ENCODE data around the gene MMP12.
"Not testable (repeated sequence)": the region's sequence is repeated elsewhere in the genome, so short reads cannot be mapped to it uniquely, and the experiment has no call there.

MMP12 gene

GRCh38 chr11:102874852-102875251, at the start of gene MMP12:
TSS of gene MMP12 (minus strand) at chr11:102874982. CDS start at chr11:102874937, 45 bp downstream.
- DNase-seq: no peak

GRCh38 chr11:102921587-102922220, 46.9 kb upstream of the MMP12 start:
- DNase-seq: no peak

GRCh38 chr11:102920118-102920684, 45.4 kb upstream of the MMP12 start:
- no peak for DNase-seq

DNA sequence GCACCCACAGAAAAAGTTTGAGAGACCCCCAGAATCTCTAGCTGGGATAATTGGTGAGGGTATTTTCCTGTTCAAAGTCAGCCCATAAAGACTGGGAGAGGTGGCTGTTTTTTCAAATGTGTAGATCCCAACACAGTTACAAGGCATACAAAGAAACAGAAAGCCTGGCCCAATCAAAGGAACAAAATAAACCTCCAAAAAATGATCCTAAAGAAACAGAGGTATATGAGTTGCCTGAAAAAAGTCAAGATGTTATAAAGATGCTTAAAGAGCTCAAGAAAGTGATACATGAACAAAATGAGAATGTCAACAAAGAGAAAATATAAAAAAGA, 40.2 kb upstream of the MMP12 start:
- no peak for DNase-seq

- DNase-seq: no peak
Observed at GRCh38 chr11:102914238-102915043, 39.7 kb upstream of the MMP12 start.

DNA sequence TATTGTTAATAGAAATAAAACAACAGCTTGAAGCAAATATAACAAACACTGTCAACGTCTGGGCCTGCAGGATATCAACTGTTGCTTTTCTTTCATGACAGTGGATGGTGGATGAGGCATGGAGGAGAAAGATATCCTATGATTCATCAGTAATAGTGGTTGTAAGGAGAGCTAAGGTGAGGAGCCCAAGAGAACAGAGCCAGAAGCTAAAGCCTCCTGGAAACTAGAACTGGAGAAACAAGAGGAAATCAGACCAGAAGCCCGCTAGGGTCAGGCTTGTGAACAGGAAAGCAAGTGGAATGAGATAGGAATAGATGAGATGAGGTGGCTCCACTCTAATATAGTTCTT, 37.7 kb upstream of the MMP12 start:
- DNase-seq: no peak

DNA sequence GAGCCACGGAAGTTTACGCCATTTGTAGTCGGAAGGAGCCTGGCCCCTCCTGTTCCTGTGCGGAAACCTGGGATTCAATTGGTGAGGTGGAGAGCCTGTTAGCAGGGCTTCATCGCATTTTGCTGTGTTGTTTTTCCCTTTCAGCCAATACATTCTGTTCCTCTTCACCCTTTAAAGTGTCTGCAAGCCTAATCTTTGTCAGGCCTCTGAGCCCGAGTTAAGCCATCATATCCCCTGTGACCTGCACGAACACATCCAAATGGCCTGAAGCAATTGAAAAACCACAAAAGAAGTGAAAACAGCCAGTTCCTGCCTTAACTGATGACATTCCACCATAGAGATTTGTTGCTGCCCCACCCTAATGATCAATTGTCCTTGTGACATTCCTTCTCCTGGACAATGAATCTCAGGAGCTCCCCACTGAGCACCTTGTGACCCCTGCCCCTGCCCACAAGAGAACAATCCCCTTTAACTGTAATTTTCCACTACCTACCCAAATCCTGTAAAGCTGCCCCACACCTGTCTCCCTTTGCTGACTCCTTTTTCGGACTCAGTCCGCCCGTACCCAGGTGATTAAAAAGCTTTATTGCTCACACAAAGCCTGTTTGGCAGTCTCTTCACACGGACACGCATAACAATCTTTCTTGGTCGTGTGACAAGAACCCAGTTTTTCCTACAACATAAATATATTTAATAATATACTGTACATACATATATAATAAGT, 37.1 kb upstream of the MMP12 start:
- no peak for DNase-seq

- not testable (repeated sequence) for DNase-seq
Observed at GRCh38 chr11:102905848-102906247, 31.1 kb upstream of the MMP12 start.

DNA sequence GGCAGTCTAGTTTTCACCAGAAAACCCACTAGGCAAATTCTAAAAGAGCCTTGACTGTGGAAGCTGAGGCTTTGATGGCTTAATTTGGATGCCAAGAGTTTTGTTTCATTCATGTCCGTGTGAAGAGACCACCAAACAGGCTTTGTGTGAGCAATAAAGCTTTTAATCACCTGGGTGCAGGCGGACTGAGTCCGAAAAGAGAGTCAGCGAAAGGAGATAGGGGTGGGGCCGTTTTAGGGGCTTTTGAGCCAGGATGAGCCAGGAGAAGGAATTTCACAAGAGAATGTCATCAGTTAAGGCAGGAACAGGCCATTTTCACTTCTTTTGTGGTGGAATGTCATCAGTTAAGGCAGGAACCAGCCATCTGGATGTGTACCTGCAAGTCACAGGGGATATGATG, 29.1 kb upstream of the MMP12 start:
- not testable (repeated sequence) for DNase-seq

- no peak for DNase-seq
Observed at GRCh38 chr11:102900346-102900745, 25.6 kb upstream of the MMP12 start.

DNA sequence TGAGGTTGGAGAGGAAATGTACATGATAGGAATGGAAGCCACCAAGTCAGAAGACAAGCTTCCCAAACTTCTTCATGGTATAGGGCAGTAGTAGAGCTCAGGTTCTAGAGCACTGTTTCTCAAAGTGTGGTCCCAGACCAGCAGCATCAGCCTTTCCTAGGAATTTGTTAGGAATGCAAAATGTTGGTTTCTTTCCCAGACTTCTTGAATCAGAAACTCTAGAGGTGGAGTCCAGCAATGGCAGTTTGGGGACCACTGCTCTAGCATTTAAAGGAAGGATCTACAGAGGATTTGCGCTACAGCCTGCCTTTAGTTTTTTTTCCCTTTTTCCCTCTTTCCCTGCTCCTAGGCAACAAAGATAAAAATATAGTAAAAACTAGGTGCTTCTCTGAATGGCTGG, 17.0 kb upstream of the MMP12 start:
- DNase-seq: no peak

GRCh38 chr11:102886999-102887398, 12.2 kb upstream of the MMP12 start:
- no peak for DNase-seq

DNA sequence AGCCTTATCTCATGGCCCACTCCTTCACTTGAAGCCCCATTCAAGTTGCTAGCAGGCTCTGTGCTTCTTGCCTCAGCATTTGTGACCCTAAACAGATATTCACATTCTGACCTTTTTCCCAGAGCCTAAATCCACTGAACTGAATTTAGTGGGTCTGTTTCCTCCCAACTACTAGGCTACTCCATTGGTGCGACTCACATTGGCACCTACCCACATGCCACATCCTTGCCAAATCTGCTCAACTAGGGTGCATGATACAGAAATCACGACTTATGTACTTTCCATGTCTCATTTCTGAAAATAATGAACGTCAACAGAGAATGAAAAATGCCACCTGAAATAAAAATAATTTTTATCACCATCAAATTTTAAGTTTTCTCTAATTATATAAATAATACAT, 8.4 kb upstream of the MMP12 start:
- DNase-seq: no peak

DNA sequence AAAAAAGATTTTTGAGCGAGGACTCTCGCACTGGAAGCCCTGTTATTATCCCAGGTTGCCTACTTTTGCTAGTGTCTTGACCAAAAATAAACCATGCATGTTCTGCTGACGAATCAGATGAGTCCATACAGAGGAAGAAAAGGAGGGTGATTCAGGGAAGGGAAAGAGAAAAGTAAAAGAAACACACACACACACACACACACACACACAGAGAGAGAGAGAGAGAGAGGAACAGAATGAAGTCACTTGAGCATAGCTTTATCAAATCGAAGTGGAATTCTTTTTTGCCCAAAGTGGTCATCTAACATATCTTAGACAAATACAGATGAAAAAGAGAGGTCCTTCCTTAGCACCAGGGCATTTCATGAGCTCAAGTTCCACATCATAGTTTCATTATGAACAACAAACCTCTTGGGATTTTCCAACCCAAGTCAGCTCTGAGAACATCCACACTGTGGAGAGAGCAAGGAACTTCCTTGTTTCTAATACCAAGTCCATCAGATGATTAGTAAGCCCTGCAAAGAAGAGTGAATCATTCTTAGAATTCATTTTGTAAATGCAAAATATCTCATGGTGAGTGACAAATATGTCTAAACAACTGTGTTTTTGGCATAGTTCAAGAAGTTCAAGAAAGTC, 7.7 kb upstream of the MMP12 start:
- DNase-seq: no peak

GRCh38 chr11:102879801-102880200, 5.0 kb upstream of the MMP12 start:
- DNase-seq: no peak

DNA sequence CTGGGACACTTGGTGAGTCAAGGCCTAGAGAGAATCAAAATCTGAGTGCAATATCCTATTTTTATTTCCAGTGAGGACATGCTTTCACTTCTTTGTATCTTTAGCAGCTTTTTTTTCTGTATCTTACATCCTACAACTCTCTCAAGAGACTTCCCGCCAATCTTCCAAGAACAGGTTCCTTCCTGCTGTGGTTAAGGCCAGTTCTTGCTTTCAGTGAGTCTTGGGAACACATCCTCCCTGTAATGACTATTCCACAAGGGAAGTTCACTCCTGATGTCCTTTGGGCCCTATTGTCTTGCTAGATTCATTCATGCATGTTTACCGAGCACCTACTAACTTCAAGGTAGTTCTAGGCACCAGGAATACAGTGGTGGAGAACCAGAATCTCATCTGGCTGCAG, 3.8 kb upstream of the MMP12 start:
- no peak for DNase-seq

DNA sequence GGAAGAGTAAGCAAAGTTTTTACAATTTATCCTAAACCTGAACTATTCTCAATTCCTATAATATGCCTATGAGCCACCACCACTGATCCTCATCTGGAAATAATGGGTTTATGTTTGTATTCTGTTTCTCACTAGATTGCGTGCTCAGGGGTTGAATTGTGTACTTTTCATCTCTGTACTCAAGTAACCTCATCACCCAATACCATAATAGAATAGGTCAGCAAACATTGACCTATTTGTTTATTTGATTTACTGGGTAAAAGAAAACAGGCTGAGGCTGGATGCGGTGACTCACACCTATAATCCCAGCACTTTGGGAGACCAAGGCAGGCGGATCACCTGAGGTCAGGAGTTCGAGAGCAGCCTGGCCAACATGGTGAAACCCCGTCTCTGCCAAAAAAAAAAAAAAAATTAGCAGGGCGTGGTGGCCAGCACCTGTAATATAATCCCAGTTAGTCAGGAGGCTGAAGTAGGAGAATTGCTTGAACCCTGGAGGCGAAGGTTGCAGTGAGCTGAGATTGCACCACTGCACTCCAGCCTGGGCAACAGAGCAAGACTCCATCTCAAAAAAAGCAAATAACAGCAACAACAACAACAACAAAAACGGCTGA, 5.3 kb downstream of the MMP12 start:
- DNase-seq: not testable (repeated sequence)

GRCh38 chr11:102868339-102868738, 6.4 kb downstream of the MMP12 start:
- no peak for DNase-seq

- DNase-seq: no peak
Observed at GRCh38 chr11:102864724-102865123, 10.1 kb downstream of the MMP12 start.

GRCh38 chr11:102853956-102854355, 20.8 kb downstream of the MMP12 start:
- DNase-seq: no peak

DNA sequence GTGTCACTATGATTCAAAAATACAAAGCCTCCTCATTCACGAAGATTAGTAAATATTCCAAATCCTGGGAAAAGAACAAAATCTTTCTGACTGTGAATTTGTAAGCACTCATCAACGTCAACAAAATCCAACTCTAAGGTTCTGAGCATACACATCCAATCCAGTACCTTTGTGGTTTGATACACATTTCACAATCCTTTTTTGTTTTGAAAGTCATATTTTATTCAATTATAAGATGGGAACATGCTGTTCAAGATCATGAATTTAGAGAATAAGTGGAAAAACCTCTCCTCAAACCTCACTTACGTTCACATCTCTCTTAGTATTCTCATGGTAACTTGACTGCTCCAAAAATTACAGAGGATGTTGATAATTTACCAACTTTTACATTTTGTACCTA, 21.7 kb downstream of the MMP12 start:
- no peak for DNase-seq

GRCh38 chr11:102850973-102851745, 23.6 kb downstream of the MMP12 start:
- DNase-seq: no peak
